ENCODE data around the gene KCNJ6. TPM values are rescaled to one million over a fixed set of nuclear protein-coding genes. Genes with fewer than 3 reads are reported as not detected.

The KCNJ6 gene
- total and polyA plus RNA-seq, 2 of the 8 experiments (the other 6 are each of a cell fraction or from before 2014, with no cell fraction given), result 0.51 to 1.2 TPM

DNA sequence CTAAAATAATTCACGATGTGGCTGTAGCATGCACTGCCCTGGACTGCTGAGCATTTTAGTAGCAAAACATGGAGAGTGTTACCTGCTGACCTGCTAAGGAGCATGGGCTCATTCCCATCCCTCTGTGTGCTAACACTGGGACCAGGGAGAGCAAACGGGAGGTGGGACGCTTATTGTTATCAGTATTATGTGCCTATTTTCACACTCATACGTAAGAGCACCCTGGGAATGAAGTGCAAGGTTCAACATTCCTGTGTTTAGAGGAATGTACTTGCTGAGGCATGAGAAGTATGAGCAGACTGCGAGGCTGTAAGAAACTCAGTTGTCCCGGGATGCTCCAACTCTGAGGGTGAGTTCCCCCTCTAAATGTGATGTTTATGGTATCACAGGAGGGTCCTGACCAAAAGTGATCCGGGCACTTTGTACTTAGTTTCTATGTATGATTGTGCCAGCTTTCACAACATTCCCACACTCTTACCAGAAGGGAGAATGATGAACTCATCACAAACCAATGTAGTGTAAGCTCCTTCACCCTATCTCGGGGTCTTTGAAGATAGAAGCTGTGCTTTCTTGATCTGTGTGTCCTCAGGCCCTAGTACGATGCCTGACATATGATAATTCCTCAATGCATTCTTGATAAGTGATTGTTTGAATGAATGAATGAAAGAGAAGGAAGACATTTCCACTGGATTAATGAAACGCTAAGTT is 164.8 kb downstream of the KCNJ6 start:
- Histone ChIP-seq H3K23me2 (ENCODE audit: low read depth, low read length) (no peaks in the 10 kb centered on the region), H2AFZ (ENCODE audit: low read length) (no peak overlapping the region), H3K4ac (replicated peaks; ENCODE audit: insufficient read length, low read depth, low read length) (no peak overlapping the region), H3K79me1 (ENCODE audit: low read depth, low read length) (no peaks in the 10 kb centered on the region), H3K79me2 (ENCODE audit: control insufficient read depth in 1 of 2, insufficient read depth in 2 of 2, low read length in 2 of 2) (no peaks in the 10 kb centered on the region), H3K56ac (replicated peaks; ENCODE audit: insufficient read length, low read depth, low read length) (no peak overlapping the region), H2BK12ac (ENCODE audit: low read depth, low read length) (no peak overlapping the region), H4K91ac (replicated peaks; ENCODE audit: insufficient read length, low read length) (no peak overlapping the region), H2BK120ac (replicated peaks; ENCODE audit: low read depth, low read length) (no peak overlapping the region), H3K9me3 (ENCODE audit: insufficient read depth in 2 of 2, low read depth in 1 of 2, low read length in 1 of 2) (no peaks in the 10 kb centered on the region), H3K14ac (ENCODE audit: insufficient read length) (no peak overlapping the region), H2AK5ac (ENCODE audit: low read depth, low read length) (no peak overlapping the region), H3K4me2 (ENCODE audit: insufficient read depth in 1 of 2, low read depth in 2 of 2, low read length in 2 of 2) (no peak overlapping the region), H3K36me3 (ENCODE audit: control insufficient read depth in 2 of 4, insufficient read depth in 4 of 4, low read length in 3 of 4) (no peaks in the 10 kb centered on the region; a peak in 1 of 8 replicates), H3K27ac (ENCODE audit: low read depth, low read length) (no peak overlapping the region), H2BK20ac (ENCODE audit: low read length) (no peak overlapping the region), H4K8ac (ENCODE audit: extremely low read depth, insufficient read depth, low read length) (no peak overlapping the region), H3K4me1 (replicated peaks in 1 of 4; ENCODE audit: control insufficient read depth in 3 of 4, insufficient read depth in 4 of 4, low read length in 3 of 4) (peaks cover 3 to 4% (median 4%) of the 10 kb centered on the region in 4 experiments; a peak in 5 of 7 replicates), H2BK5ac (ENCODE audit: low read depth, low read length) (no peak overlapping the region), H3K4me3 (ENCODE audit: extremely low read depth in 1 of 4, insufficient read depth in 2 of 4, low read depth in 3 of 4, low read length in 4 of 4) (no peak overlapping the region), H3K23ac (ENCODE audit: insufficient read length) (no peak overlapping the region), H3K27me3 (replicated peaks in 1 of 4; ENCODE audit: control insufficient read depth in 3 of 4, extremely low read depth in 1 of 4, insufficient read depth in 3 of 4, low read length in 3 of 4) (no peaks in the 10 kb centered on the region), H4K5ac (ENCODE audit: insufficient read length, low read depth, low read length) (no peak overlapping the region), H3K9ac (replicated peaks in 1 of 4; ENCODE audit: extremely low read depth in 1 of 4, low read depth in 3 of 4, low read length in 3 of 4) (no peak overlapping the region), H4K20me1 (replicated peaks in 1 of 2; ENCODE audit: control insufficient read depth in 1 of 2, insufficient read depth in 2 of 2, low read length in 2 of 2) (no peaks in the 10 kb centered on the region), H2BK15ac (ENCODE audit: low read length) (no peak overlapping the region), H3K18ac (ENCODE audit: extremely low read depth, low read length) (no peak overlapping the region)
- ChIA-PET CTCF (ENCODE audit: partially characterized antibody) (interaction anchor here (1.0 to 2.2 kb wide), 3 partner anchors 39 to 170 kb away, joined by 3 to 6 read pairs (median 3); no protein-coding TSS in a partner anchor), POLR2A (ENCODE audit: partially characterized antibody) (no interaction called here)
- DNase-seq (ENCODE audit: low read depth in 1 of 2, low spot score in 2 of 2) (no peak), FAIRE-seq (no peak)
- 88% methylated on average over 10 of the region's 10 CpGs; no CpG with 5 or more reads in 1 of the 2 experiments for WGBS, 2 experiments (ENCODE audit: extremely low coverage in 1 of 2, insufficient coverage in 1 of 2, insufficient read length in 1 of 2, insufficient replicate concordance in 2 of 2, low coverage in 1 of 2, low lambda C conversion rate in 2 of 2, missing lambda C conversion rate in 1 of 2)
- TF ChIP-seq HDAC2 (IDR thresholded peaks at IDR 0.05; ENCODE audit: borderline replicate concordance in 1 of 2, low read depth in 2 of 2, low read length in 2 of 2), result no peak
- TF ChIP-seq EGR1 (IDR thresholded peaks at IDR 0.05; ENCODE audit: borderline replicate concordance, low read depth, low read length), result no peak
- TF ChIP-seq FOSL1 (IDR thresholded peaks at IDR 0.05; ENCODE audit: insufficient read depth, low read depth, low read length), result no peak
- TF ChIP-seq, protein P1, sequence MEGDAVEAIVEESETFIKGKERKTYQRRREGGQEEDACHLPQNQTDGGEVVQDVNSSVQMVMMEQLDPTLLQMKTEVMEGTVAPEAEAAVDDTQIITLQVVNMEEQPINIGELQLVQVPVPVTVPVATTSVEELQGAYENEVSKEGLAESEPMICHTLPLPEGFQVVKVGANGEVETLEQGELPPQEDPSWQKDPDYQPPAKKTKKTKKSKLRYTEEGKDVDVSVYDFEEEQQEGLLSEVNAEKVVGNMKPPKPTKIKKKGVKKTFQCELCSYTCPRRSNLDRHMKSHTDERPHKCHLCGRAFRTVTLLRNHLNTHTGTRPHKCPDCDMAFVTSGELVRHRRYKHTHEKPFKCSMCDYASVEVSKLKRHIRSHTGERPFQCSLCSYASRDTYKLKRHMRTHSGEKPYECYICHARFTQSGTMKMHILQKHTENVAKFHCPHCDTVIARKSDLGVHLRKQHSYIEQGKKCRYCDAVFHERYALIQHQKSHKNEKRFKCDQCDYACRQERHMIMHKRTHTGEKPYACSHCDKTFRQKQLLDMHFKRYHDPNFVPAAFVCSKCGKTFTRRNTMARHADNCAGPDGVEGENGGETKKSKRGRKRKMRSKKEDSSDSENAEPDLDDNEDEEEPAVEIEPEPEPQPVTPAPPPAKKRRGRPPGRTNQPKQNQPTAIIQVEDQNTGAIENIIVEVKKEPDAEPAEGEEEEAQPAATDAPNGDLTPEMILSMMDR (IDR thresholded peaks at IDR 0.05; ENCODE audit: control extremely low read depth in 1 of 3, insufficient read depth in 1 of 3, low read depth in 1 of 3, low read length in 3 of 3), result no peak
- TF ChIP-seq TAF1 (IDR thresholded peaks at IDR 0.05; ENCODE audit: low read depth, low read length), result no peak
- no peak for TF ChIP-seq RNF2 (IDR thresholded peaks at IDR 0.05; ENCODE audit: borderline replicate concordance, low read depth, low read length, missing control alignments, poor library complexity, severe bottlenecking)
- no peak for TF ChIP-seq EZH2 (IDR thresholded peaks at IDR 0.05; ENCODE audit: low read depth, low read length, severe bottlenecking)
- TF ChIP-seq SIX5 (IDR thresholded peaks at IDR 0.05; ENCODE audit: low read depth, low read length), result no peak
- no peak for TF ChIP-seq RBBP5 (IDR thresholded peaks at IDR 0.05; ENCODE audit: borderline replicate concordance, low read depth, low read length)
